Measurements from ENCODE around the gene PTCH1. TPM values are rescaled to one million over a fixed set of nuclear protein-coding genes. Genes with fewer than 3 reads are reported as not detected.

Gene PTCH1
- total and polyA plus RNA-seq, 2 experiments from 2014 or later = 7.3 to 13.9 TPM

DNA sequence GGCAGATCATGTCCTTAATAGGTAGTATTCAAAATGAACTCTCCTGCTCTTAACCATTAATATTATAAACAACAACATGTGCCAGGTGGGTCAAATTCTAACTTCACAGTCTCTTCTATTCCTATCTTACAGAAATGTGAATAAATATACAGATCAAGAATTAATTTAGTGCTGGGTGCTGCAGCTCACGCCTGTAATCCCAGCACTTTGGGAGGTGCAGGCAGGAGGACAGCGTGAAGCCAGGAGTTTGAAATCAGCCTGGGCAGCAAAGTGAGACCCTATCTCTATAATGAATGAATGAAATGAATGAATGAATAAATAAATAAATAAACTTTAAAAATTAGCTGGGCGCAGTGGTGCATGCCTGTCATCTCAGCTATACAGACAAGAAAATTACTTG is 34.1 kb downstream of the PTCH1 start:
- Histone ChIP-seq H3K4me1 (ENCODE audit: low read depth) (peaks cover 34% of the 10 kb centered on the region), H3K27me3 (no peaks in the 10 kb centered on the region), H3K4me3 (no peak overlapping the region), H3K9me3 (ENCODE audit: low read depth) (no peaks in the 10 kb centered on the region), H3K27ac (no peak overlapping the region), H3K36me3 (peaks cover 11% of the 10 kb centered on the region)
- no peak for TF ChIP-seq CTCF (IDR thresholded peaks at IDR 0.05; ENCODE audit: low read depth, low read length)
- DNase-seq (ENCODE audit: low read depth in 1 of 2, low spot score in 1 of 2) = no peak

DNA sequence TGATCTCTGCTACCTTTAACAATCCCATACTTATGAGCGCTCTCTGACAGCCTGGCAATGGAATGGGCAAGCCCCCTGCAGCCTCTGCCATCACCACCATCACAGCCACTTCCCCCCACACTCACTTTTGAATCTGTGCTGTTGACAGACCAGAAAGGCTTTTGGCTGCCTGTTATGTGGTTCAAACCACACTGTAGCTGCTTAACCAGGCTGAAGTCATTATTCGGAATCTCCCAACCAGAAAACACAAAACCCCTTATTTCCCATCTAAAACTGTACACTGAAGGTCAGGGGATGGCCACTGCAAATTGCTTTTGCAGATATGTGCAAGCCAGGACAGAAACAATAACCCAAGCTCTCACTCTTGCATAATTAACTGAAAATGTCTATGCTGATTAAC is 35.8 kb downstream of the PTCH1 start:
- no peaks in the 10 kb centered on the region for H3K27me3 ChIP-seq
- H3K4me1 ChIP-seq (ENCODE audit: low read depth) = peaks cover 34% of the 10 kb centered on the region
- H3K9me3 ChIP-seq (ENCODE audit: low read depth) = no peaks in the 10 kb centered on the region
- peaks cover 13% of the 10 kb centered on the region for H3K36me3 ChIP-seq
- no peak for DNase-seq (ENCODE audit: low read depth in 1 of 2, low spot score in 1 of 2)
- no peak overlapping the region for H3K27ac ChIP-seq
- TF ChIP-seq CTCF (IDR thresholded peaks at IDR 0.05; ENCODE audit: low read depth, low read length) = no peak
- H3K4me3 ChIP-seq = no peak overlapping the region

DNA sequence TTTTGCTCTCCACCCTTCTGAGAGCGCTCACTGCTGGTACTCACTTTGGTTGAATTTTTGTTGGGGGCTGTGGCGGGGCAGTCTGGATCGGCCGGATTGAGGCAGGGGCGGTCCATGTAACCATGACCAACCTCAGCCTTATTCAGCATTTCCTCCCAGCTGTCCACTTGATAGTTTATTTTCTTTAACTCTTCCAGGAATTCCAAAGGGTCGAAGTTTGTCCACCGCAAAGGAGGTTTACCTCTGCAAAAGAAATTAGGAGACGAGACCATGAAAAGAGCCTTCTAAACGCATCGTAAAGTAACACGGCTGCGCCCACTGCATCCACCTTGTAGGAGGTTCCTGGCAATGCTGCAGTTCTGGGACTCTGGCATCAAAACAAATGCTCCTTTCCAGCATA is 36.4 kb downstream of the PTCH1 start:
- H3K9me3 ChIP-seq (ENCODE audit: low read depth) = no peaks in the 10 kb centered on the region
- H3K36me3 ChIP-seq = peaks cover 19% of the 10 kb centered on the region
- peak overlapping the region; percentile 90 for H3K27ac ChIP-seq
- no peak for TF ChIP-seq CTCF (IDR thresholded peaks at IDR 0.05; ENCODE audit: low read depth, low read length)
- H3K27me3 ChIP-seq = no peaks in the 10 kb centered on the region
- H3K4me3 ChIP-seq = no peak overlapping the region
- H3K4me1 ChIP-seq (ENCODE audit: low read depth) = peaks cover 34% of the 10 kb centered on the region
- no peak for DNase-seq (ENCODE audit: low read depth in 1 of 2, low spot score in 1 of 2)

- no peak for TF ChIP-seq CTCF (IDR thresholded peaks at IDR 0.05; ENCODE audit: low read depth, low read length)
- no peak for DNase-seq (ENCODE audit: low read depth in 1 of 2, low spot score in 1 of 2)
- Histone ChIP-seq H3K27ac (peak overlapping the region; percentile 90), H3K4me3 (no peak overlapping the region), H3K9me3 (ENCODE audit: low read depth) (no peaks in the 10 kb centered on the region), H3K27me3 (no peaks in the 10 kb centered on the region), H3K4me1 (ENCODE audit: low read depth) (peaks cover 34% of the 10 kb centered on the region), H3K36me3 (peaks cover 27% of the 10 kb centered on the region)
These were observed 37.4 kb downstream of the PTCH1 start for GRCh38 chr9:95479330-95479729.

DNA sequence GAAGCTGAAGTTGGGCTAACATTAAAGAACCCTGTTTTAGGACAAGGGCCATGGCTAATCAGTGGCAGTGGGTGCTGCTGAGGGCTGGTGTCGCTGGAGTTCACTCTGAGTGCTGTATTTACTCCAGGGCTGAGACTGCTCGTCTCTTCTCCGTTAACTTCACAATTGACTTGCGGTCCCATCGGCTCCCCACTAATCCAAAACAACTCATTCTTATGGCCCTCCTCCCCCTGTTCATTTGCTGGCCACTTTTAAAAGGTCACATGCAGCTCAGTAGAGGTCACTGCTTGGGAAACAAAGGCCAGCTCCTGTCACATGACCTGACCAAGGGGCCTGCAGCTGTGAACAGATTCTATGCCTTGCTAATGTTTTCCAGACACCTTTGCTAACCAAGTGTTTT is 38.4 kb downstream of the PTCH1 start:
- H3K4me1 ChIP-seq (ENCODE audit: low read depth) = peaks cover 34% of the 10 kb centered on the region
- no peaks in the 10 kb centered on the region for H3K27me3 ChIP-seq
- H3K27ac ChIP-seq = peak overlapping the region; percentile 90
- H3K4me3 ChIP-seq = no peak overlapping the region
- TF ChIP-seq CTCF (IDR thresholded peaks at IDR 0.05; ENCODE audit: low read depth, low read length) = no peak
- no peaks in the 10 kb centered on the region for H3K9me3 ChIP-seq (ENCODE audit: low read depth)
- H3K36me3 ChIP-seq = peaks cover 32% of the 10 kb centered on the region
- peak in 1 of 2 donors; percentile 66 for DNase-seq (ENCODE audit: low read depth in 1 of 2, low spot score in 1 of 2)

GRCh38 chr9:95477885-95478284 is 38.9 kb downstream of the PTCH1 start:
- DNase-seq (ENCODE audit: low read depth in 1 of 2, low spot score in 1 of 2) = no peak
- TF ChIP-seq CTCF (IDR thresholded peaks at IDR 0.05; ENCODE audit: low read depth, low read length) = no peak
- H3K27me3 ChIP-seq = no peaks in the 10 kb centered on the region
- no peaks in the 10 kb centered on the region for H3K9me3 ChIP-seq (ENCODE audit: low read depth)
- peak overlapping the region; percentile 90 for H3K27ac ChIP-seq
- peaks cover 32% of the 10 kb centered on the region for H3K36me3 ChIP-seq
- H3K4me1 ChIP-seq (ENCODE audit: low read depth) = peaks cover 34% of the 10 kb centered on the region
- H3K4me3 ChIP-seq = no peak overlapping the region
